MCF 10A (cell line): ENCODE measurements around the gene SLC1A5. TPM values are rescaled to one million over a fixed set of nuclear protein-coding genes. Genes with fewer than 3 reads are reported as not detected.

Experiments used
- BruUV-seq: library from RNA; stranded (reverse); fragments of 400-500 nt; replicated peaks from 2 replicates; lab custom pipeline; 2021; lab: Mats Ljungman, UMichigan
- CTCF ChIA-PET: fragments of 300-600 bp; sonication (Branson Sonifier 250); formaldehyde crosslinking; extraction: SDS; loops from one replicate; lab custom pipeline; 2021; ENCODE audit warnings: antibody characterized with exemption, inconsistent platforms; lab: Yijun Ruan, JAX
- POLR2A ChIA-PET: fragments of 300-600, 350-650 bp; sonication (Branson Sonifier 250); formaldehyde crosslinking; extraction: SDS; loops from one replicate; lab custom pipeline; 2020; ENCODE audit warnings: antibody characterized with exemption, inconsistent platforms; lab: Yijun Ruan, JAX
- DNase-seq: peaks from one replicate; pipeline ENCODE4 v3.0.0-alpha.2; 2018; ENCODE audit not compliant: unreplicated experiment
- H3K27ac Mint-ChIP-seq: one replicate; pipeline ENCODE4 v1.8.0; 2022; ENCODE audit warnings: mild to moderate bottlenecking, low read depth, mixed read lengths; ENCODE audit not compliant: unreplicated experiment
- H3K27me3 Mint-ChIP-seq: one replicate; pipeline ENCODE4 v1.8.0; 2022; ENCODE audit warnings: mixed read lengths; ENCODE audit not compliant: insufficient read depth, unreplicated experiment
- H3K36me3 Mint-ChIP-seq: one replicate; pipeline ENCODE4 v1.8.0; 2022; ENCODE audit warnings: mild to moderate bottlenecking, moderate library complexity, mixed read lengths; ENCODE audit not compliant: insufficient read depth, unreplicated experiment
- H3K4me1 Mint-ChIP-seq: one replicate; pipeline ENCODE4 v1.8.0; 2022; ENCODE audit warnings: mixed read lengths; ENCODE audit not compliant: insufficient read depth, unreplicated experiment
- H3K4me3 Mint-ChIP-seq: one replicate; pipeline ENCODE4 v1.8.0; 2022; ENCODE audit warnings: mild to moderate bottlenecking, moderate library complexity, mixed read lengths; ENCODE audit not compliant: unreplicated experiment
- H3K9me3 Mint-ChIP-seq: one replicate; pipeline ENCODE4 v1.8.0; 2022; ENCODE audit warnings: mixed read lengths; ENCODE audit not compliant: unreplicated experiment
- CTCF ChIP-seq: fragments of 200-600 bp; IDR thresholded peaks from one replicate; pipeline ENCODE4 v1.8.0; 2022; ENCODE audit warnings: antibody characterized with exemption, mild to moderate bottlenecking; ENCODE audit not compliant: unreplicated experiment
- intact Hi-C: fragments of 100-400 bp; cut with micrococcal nuclease; formaldehyde crosslinking; loops from 2 replicates; pipeline ENCODE4 v1.14.1; 2022
- total RNA-seq: library from RNA; stranded (reverse); gene quantifications from 2 replicates; pipeline ENCODE4 v1.2.3, GENCODE V29; 2022

Gene SLC1A5
- total RNA-seq, 1 experiment from 2014 or later: 417 TPM

GRCh38 chr19:46760363-46760762 lies 28.0 kb downstream of the SLC1A5 start:
- H3K27me3 Mint-ChIP-seq: no peaks in the 10 kb centered on the region
- CTCF ChIA-PET: interaction anchor here (0.5 to 7.3 kb wide), 5 partner anchors 10 to 78 kb away, joined by 3 to 133 read pairs (median 3); no protein-coding TSS in a partner anchor
- no peaks in the 10 kb centered on the region for H3K9me3 Mint-ChIP-seq
- no peak for DNase-seq
- H3K4me1 Mint-ChIP-seq: peaks cover 7% of the 10 kb centered on the region
- no peak for TF ChIP-seq CTCF
- no TSS peak for BruUV-seq
- no peak overlapping the region for H3K27ac Mint-ChIP-seq
- intact Hi-C loops: no loop called here
- no peaks in the 10 kb centered on the region for H3K36me3 Mint-ChIP-seq
- no peak overlapping the region for H3K4me3 Mint-ChIP-seq
- POLR2A ChIA-PET: interaction anchor here (0.6 to 10.6 kb wide), 6 partner anchors 20 to 384 kb away, joined by 3 to 147 read pairs (median 4); partner anchors contain the start of gene SLC1A5

- peaks cover 12% of the 10 kb centered on the region for H3K4me1 Mint-ChIP-seq
- H3K9me3 Mint-ChIP-seq: no peaks in the 10 kb centered on the region
- POLR2A ChIA-PET: interaction anchor here (0.6 to 10.6 kb wide), 4 partner anchors 20 to 383 kb away, joined by 3 to 147 read pairs (median 10); partner anchors contain the start of gene SLC1A5
- CTCF ChIA-PET: interaction anchor here (0.5 to 7.3 kb wide), 7 partner anchors 9 to 225 kb away, joined by 3 to 133 read pairs (median 4); no protein-coding TSS in a partner anchor
- peak; percentile 68 for DNase-seq
- H3K4me3 Mint-ChIP-seq: no peak overlapping the region
- H3K27me3 Mint-ChIP-seq: no peaks in the 10 kb centered on the region
- no TSS peak for BruUV-seq
- no peak for TF ChIP-seq CTCF
- intact Hi-C loops: no loop called here
- H3K27ac Mint-ChIP-seq: no peak overlapping the region
- no peaks in the 10 kb centered on the region for H3K36me3 Mint-ChIP-seq
Observed at GRCh38 chr19:46759817-46760333, 28.5 kb downstream of the SLC1A5 start.

DNA sequence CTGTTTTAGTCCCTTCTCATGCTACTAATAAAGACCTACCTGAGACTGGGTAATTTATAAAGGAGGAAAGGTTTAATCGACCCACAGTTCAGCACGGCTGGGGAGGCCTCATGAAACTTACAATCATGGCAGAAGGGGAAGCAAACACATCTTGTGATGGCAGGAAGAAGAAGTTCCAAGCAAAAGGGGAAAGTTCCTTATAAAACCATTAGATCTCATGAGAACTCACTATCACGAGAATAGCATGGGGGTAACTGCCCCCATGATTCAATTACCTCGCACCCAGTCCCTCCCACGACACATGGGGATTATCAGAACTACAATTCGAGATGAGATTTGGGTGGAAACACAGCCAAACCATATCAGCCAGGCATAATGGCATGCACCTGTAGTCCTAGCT lies 29.2 kb downstream of the SLC1A5 start:
- no peaks in the 10 kb centered on the region for H3K27me3 Mint-ChIP-seq
- H3K36me3 Mint-ChIP-seq: no peaks in the 10 kb centered on the region
- ChIA-PET POLR2A (interaction anchor here (1.2 to 10.6 kb wide), 3 partner anchors 21 to 77 kb away, joined by 5 to 147 read pairs (median 16); partner anchors contain the start of gene SLC1A5), CTCF (interaction anchor here (0.7 to 7.3 kb wide), 7 partner anchors 10 to 559 kb away, joined by 3 to 133 read pairs (median 15); no protein-coding TSS in a partner anchor)
- no peak overlapping the region for H3K27ac Mint-ChIP-seq
- intact Hi-C loops: no loop called here
- H3K9me3 Mint-ChIP-seq: no peaks in the 10 kb centered on the region
- no peak for DNase-seq
- BruUV-seq: no TSS peak
- H3K4me1 Mint-ChIP-seq: peaks cover 13% of the 10 kb centered on the region
- no peak for TF ChIP-seq CTCF
- no peak overlapping the region for H3K4me3 Mint-ChIP-seq

- ChIA-PET CTCF (interaction anchor here (0.6 to 7.3 kb wide), 20 partner anchors 9 to 1817 kb away, joined by 3 to 133 read pairs (median 4); no protein-coding TSS in a partner anchor), POLR2A (interaction anchor here (3.0 kb wide), 1 partner anchor 84 kb away, joined by 19 read pairs; no protein-coding TSS in a partner anchor)
- no peak for TF ChIP-seq CTCF
- Mint-ChIP-seq H3K27me3 (no peaks in the 10 kb centered on the region), H3K4me3 (no peak overlapping the region), H3K9me3 (no peaks in the 10 kb centered on the region), H3K27ac (no peak overlapping the region), H3K36me3 (peaks cover 4% of the 10 kb centered on the region), H3K4me1 (peaks cover 19% of the 10 kb centered on the region)
- intact Hi-C loops: loop anchor here (2.0 kb wide), 1 partner anchor 234 kb away; no protein-coding TSS in a partner anchor
- BruUV-seq: no TSS peak
- no peak for DNase-seq
Observed at GRCh38 chr19:46756544-46756888, 31.9 kb downstream of the SLC1A5 start.
